Mucosa of rectum (tissue), 2 donors: ENCODE measurements around the gene GPC1.

Experiments used
- H3K27ac ChIP-seq, 2 donors: one replicate each; pipeline ENCODE4 v1.7.0; 2013; ENCODE audit warnings: inconsistent platforms in 2 of 2, low read depth in 2 of 2, low read length in 2 of 2
- H3K27me3 ChIP-seq, 2 donors: one replicate each; pipeline ENCODE4 v1.7.0; 2013; ENCODE audit warnings: low read length in 2 of 2; ENCODE audit not compliant: control insufficient read depth in 2 of 2, insufficient read depth in 2 of 2
- H3K36me3 ChIP-seq, 2 donors: one replicate each; pipeline ENCODE4 v1.7.0; 2013; ENCODE audit warnings: low read length in 2 of 2; ENCODE audit not compliant: control insufficient read depth in 2 of 2, insufficient read depth in 2 of 2
- H3K4me1 ChIP-seq, 2 donors: one replicate each; pipeline ENCODE4 v1.7.0; 2013; ENCODE audit warnings: low read length in 2 of 2, mild to moderate bottlenecking in 1 of 2; ENCODE audit not compliant: control insufficient read depth in 2 of 2, insufficient read depth in 2 of 2
- H3K4me3 ChIP-seq, 2 donors: one replicate each; pipeline ENCODE4 v1.7.0; 2013; ENCODE audit warnings: low read length in 2 of 2
- H3K9ac ChIP-seq, 2 donors: one replicate each; pipeline ENCODE4 v1.7.0; 2013; ENCODE audit warnings: low read length in 2 of 2, low read depth in 1 of 2, mild to moderate bottlenecking in 1 of 2
- H3K9me3 ChIP-seq, 2 donors: one replicate each; pipeline ENCODE4 v1.7.0; 2013; ENCODE audit warnings: low read length in 2 of 2; ENCODE audit not compliant: control insufficient read depth in 2 of 2
- donor health status: healthy.
- donor health status: Normal muscosa, but diverticular disease.

The GPC1 gene

GRCh38 chr2:240451791-240452461 is 16.5 kb downstream of the GPC1 start:
- Histone ChIP-seq H3K4me3 (peak overlapping the region; percentile 37 to 55), H3K27ac (no peak overlapping the region), H3K4me1 (peaks cover 3 to 4% of the 10 kb centered on the region in 2 donors), H3K9me3 (no peaks in the 10 kb centered on the region), H3K36me3 (no peaks in the 10 kb centered on the region), H3K9ac (no peak overlapping the region), H3K27me3 (peaks cover 31 to 38% of the 10 kb centered on the region in 2 donors)

GRCh38 chr2:240452462-240453256 is 17.2 kb downstream of the GPC1 start:
- Histone ChIP-seq H3K4me3 (peak overlapping the region; percentile 37 to 55), H3K27me3 (peaks cover 31 to 42% of the 10 kb centered on the region in 2 donors), H3K9ac (no peak overlapping the region), H3K36me3 (no peaks in the 10 kb centered on the region), H3K4me1 (peaks cover 3 to 9% of the 10 kb centered on the region in 2 donors), H3K27ac (no peak overlapping the region), H3K9me3 (no peaks in the 10 kb centered on the region)

DNA sequence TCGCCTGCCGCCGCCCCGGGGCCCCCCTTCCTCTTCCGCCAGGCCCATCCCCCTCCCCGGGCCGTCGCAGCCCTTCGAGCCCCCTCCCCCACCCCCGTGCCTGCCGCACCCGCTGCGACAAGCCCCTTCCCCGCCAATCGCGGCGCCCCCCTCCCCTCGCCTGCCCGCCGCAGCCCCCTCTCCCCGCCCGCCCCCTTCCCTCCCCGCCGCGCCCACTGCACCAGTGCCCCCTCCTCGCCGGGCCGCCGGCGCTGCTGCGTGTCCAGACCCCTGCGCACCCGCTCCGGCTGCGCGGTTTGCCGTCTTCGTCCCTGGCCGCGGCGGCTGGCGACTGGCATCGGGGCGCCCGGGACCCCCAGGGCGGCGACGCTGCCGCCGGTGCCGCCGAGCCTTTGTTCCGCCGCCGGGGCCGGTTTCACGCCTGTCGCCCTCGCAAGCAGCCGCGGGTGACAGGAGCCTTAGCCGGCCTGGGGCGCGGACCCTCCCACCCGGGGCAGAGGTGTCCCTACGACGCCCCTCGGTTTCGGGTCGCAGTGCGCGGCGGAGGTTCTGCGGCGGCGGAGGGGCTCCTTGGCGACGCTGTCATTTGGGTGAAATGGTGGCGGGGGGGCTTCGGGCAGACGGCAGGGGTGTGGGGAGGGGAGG is 18.1 kb downstream of the GPC1 start:
- peaks cover 3 to 9% of the 10 kb centered on the region in 2 donors for H3K4me1 ChIP-seq
- H3K27ac ChIP-seq: no peak overlapping the region
- peaks cover 31 to 36% of the 10 kb centered on the region in 2 donors for H3K27me3 ChIP-seq
- H3K4me3 ChIP-seq: no peak overlapping the region
- no peaks in the 10 kb centered on the region for H3K9me3 ChIP-seq
- H3K9ac ChIP-seq: no peak overlapping the region
- H3K36me3 ChIP-seq: no peaks in the 10 kb centered on the region

DNA sequence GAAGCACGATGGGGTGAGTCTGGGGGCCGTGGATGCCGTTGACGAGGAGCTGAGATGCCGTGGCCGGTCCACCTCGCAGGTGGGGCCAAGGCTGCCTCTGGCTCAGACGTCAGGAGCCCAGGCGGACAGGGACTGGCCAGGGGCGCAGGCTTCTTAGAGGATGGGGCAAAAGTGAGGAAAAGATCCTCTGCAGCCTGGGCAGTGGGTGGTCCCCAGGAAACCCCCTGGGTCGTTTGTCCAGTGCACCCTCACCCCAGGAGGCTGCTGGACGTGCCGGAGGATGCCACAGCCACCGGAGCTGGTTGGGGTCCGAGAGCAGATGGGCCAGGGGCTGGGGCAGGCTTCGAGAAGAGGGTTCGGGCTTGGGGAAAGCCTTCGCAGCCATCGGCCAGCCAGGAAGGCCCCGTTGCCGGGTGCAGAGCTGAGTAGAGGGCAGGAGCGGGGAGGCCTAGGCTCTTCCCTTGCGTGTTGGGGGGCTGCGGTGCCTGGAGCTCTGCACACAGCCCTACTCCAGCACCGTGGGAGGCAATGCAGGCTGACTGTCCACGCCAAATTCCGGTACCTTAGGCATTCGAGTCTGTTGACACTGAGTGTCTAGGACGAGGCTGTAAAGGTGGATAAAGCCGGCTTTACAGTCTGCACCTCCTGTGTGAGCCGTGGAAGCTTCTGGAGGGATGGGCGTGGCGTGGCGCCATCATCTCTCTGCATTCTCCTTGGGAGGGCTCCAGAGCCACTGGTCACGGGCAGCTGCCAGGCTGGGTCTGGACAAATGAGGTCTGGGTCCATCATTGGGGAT is 18.8 kb downstream of the GPC1 start:
- Histone ChIP-seq H3K27ac (no peak overlapping the region), H3K9me3 (no peaks in the 10 kb centered on the region), H3K36me3 (no peaks in the 10 kb centered on the region), H3K27me3 (peaks cover 31 to 36% of the 10 kb centered on the region in 2 donors), H3K9ac (no peak overlapping the region), H3K4me1 (peaks cover 3 to 9% of the 10 kb centered on the region in 2 donors), H3K4me3 (no peak overlapping the region)

DNA sequence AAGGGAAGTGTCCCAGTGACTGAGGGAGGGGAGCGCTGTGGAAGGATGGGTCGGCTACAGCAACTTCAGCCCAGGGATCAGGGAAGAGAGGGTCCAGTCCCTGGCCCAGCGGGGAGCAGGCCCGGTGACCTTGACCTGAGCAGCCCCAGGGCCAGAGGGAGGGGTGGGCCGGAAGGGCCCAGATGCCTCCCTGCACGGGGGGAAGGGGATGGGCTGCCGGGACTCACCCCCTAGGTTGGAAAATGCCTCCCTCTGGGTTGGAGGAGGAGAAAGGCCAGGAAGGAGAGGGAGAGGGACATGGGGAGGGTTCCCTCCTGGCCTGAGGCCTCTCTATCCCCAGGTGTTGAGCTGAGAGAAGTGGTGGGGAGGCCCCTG is 19.8 kb downstream of the GPC1 start:
- Histone ChIP-seq H3K9ac (no peak overlapping the region), H3K27ac (no peak overlapping the region)

DNA sequence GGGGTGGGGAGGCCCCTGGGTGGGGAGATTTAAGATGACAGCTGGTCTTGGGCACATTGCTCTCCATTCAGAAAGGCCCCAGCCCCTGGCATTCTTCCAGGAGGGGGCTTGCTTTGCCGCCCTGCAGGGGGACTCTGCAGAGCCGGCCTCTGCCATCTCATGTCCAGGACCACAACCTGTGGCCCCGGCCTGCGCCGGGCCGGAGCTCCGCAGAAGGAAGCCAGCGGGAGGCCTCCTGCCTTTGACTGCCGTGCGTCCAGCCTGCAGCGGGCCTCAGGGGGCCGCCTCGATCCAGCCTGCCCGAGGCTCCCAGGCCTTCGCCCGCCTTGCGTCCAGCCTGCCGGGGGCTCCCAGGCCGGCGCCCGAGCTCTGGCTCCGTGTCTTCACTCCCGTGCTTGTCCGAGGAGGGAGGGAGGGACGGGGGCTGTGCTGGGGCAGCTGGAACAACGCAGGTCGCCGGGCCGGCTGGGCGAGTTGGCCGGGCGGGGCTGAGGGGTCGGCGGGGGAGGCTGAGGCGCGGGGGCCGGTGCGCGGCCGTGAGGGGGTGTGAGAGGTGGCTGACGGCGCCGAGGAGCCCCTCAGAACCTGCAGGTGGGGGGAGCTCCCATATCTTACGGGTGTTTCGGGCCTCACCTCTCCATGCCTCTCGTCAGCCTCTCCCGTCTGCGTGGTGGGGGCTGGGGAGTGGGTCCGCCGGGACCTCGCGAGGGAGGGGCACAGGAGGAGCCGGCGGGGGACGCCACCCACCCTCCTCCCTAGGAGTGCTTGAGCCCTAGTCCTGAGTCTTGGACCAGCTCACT is 20.4 kb downstream of the GPC1 start:
- Histone ChIP-seq H3K9me3 (no peaks in the 10 kb centered on the region), H3K27ac (peak overlapping the region in 1 of 2 donors; percentile 7), H3K4me1 (peaks cover 3 to 9% of the 10 kb centered on the region in 2 donors), H3K36me3 (no peaks in the 10 kb centered on the region), H3K27me3 (peaks cover 26 to 36% of the 10 kb centered on the region in 2 donors), H3K4me3 (no peak overlapping the region), H3K9ac (no peak overlapping the region)

More for the DNA sequence above, 19.8 kb downstream of the GPC1 start:
- Histone ChIP-seq H3K9me3 (no peaks in the 10 kb centered on the region), H3K36me3 (no peaks in the 10 kb centered on the region), H3K4me3 (no peak overlapping the region), H3K4me1 (peaks cover 3 to 9% of the 10 kb centered on the region in 2 donors), H3K27me3 (peaks cover 31 to 36% of the 10 kb centered on the region in 2 donors)

- no peaks in the 10 kb centered on the region for H3K9me3 ChIP-seq
- H3K4me1 ChIP-seq: peaks cover 3 to 9% of the 10 kb centered on the region in 2 donors
- no peak overlapping the region for H3K9ac ChIP-seq
- no peaks in the 10 kb centered on the region for H3K36me3 ChIP-seq
- peak overlapping the region in 1 of 2 donors; percentile 7 for H3K27ac ChIP-seq
- peaks cover 21 to 33% of the 10 kb centered on the region in 2 donors for H3K27me3 ChIP-seq
- no peak overlapping the region for H3K4me3 ChIP-seq
Measured at GRCh38 chr2:240456447-240457222, 21.2 kb downstream of the GPC1 start.

- H3K36me3 ChIP-seq: no peaks in the 10 kb centered on the region
- H3K27ac ChIP-seq: no peak overlapping the region
- peaks cover 3 to 9% of the 10 kb centered on the region in 2 donors for H3K4me1 ChIP-seq
- H3K9me3 ChIP-seq: no peaks in the 10 kb centered on the region
- H3K9ac ChIP-seq: no peak overlapping the region
- no peak overlapping the region for H3K4me3 ChIP-seq
- H3K27me3 ChIP-seq: peaks cover 15 to 26% of the 10 kb centered on the region in 2 donors
Measured at GRCh38 chr2:240457223-240458043, 22.0 kb downstream of the GPC1 start.
